ENCODE data around the gene TRPM6.

The TRPM6 gene

DNA sequence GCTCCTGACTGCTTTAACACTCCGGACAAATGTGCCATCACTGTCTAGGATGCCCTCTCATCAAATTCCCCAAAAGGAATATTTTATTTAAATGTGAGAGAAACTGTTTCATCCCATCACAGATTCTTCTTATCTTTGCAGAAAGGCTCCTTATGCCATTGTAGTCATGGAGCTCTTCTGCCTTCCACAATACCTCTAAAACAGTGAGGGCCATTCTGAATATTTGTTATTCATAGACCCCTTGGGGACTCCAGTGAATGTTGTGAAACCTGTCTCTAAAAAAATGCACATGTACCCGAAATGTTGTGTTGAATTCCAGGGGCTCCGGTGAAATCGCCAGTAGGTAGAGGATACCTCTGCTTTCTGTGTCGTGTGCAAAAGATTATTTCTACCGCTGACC is 213.6 kb downstream of the TRPM6 start:
- no peak for DNase-seq (ENCODE audit: low read depth)
- TF ChIP-seq, protein P1, sequence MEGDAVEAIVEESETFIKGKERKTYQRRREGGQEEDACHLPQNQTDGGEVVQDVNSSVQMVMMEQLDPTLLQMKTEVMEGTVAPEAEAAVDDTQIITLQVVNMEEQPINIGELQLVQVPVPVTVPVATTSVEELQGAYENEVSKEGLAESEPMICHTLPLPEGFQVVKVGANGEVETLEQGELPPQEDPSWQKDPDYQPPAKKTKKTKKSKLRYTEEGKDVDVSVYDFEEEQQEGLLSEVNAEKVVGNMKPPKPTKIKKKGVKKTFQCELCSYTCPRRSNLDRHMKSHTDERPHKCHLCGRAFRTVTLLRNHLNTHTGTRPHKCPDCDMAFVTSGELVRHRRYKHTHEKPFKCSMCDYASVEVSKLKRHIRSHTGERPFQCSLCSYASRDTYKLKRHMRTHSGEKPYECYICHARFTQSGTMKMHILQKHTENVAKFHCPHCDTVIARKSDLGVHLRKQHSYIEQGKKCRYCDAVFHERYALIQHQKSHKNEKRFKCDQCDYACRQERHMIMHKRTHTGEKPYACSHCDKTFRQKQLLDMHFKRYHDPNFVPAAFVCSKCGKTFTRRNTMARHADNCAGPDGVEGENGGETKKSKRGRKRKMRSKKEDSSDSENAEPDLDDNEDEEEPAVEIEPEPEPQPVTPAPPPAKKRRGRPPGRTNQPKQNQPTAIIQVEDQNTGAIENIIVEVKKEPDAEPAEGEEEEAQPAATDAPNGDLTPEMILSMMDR (IDR thresholded peaks at IDR 0.05; ENCODE audit: control insufficient read depth, insufficient read depth, low read depth, low read length, missing control alignments), result no peak
- no peak overlapping the region for H3K4me3 ChIP-seq (ENCODE audit: control insufficient read depth, low read depth, low read length)

Data from AG09309 (cell line).